NCI-H446 treated with DMSO at 0.1 percent for 48 hours (cell line): Measurements from ENCODE around the gene DISP2.

Experiments
- DNase-seq: peaks from one replicate; lab custom pipeline; 2025; lab: John Stamatoyannopoulos, UW

Gene DISP2

GRCh38 chr15:40357723-40358470, at the start of gene DISP2:
DISP2 (plus strand) TSS chr15:40358219; CDS start chr15:40358322, 103 bp downstream.
- DNase-seq: peak; percentile 63

GRCh38 chr15:40309344-40309862, 48.6 kb upstream of the DISP2 start:
- no peak for DNase-seq

DNA sequence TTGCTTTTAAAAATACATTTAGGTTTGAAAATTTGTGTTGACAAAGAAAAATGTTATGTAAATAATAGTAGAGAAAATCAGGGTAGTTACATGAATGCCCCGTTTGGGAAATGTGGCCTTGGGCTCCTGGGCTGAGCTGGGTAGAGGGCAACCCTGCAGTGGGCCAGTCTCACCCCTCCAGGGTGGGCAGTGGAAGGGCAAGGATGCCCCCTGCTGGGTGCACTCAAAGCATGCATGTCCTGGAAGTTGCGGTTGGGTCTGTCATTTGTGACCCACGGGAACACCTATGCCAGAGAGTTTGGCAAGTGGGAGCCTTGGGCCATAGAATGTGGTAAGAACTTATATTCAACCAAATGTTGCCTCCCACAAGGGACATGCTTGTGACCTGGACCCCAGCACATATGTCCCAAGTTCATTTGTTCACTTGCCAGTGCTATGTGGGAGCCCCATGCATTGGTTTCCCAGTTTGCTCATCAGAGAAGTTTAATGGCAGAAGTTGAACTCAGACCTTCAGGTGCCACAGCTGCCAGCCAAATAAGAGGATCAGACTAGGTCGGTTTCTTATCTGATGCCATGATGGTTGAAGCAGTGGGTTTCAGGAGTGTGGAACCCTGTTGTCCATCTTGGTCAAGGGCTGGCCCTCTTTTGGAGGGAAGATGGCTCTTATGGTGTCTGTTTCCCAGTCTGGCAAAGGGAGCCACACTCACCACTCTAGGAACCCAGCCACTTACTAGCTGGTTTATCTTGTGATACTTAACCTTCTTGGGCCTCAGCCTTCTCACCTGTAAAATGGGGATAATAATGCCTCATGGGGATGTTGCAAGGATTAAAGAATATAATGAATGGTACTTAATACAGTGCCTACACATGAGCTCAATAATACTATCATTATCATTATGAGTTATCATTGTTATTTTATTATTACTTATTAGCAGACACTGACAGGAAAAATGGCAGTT, 47.7 kb upstream of the DISP2 start:
- no peak for DNase-seq

GRCh38 chr15:40310993-40311392, 47.0 kb upstream of the DISP2 start:
- DNase-seq: no peak

DNA sequence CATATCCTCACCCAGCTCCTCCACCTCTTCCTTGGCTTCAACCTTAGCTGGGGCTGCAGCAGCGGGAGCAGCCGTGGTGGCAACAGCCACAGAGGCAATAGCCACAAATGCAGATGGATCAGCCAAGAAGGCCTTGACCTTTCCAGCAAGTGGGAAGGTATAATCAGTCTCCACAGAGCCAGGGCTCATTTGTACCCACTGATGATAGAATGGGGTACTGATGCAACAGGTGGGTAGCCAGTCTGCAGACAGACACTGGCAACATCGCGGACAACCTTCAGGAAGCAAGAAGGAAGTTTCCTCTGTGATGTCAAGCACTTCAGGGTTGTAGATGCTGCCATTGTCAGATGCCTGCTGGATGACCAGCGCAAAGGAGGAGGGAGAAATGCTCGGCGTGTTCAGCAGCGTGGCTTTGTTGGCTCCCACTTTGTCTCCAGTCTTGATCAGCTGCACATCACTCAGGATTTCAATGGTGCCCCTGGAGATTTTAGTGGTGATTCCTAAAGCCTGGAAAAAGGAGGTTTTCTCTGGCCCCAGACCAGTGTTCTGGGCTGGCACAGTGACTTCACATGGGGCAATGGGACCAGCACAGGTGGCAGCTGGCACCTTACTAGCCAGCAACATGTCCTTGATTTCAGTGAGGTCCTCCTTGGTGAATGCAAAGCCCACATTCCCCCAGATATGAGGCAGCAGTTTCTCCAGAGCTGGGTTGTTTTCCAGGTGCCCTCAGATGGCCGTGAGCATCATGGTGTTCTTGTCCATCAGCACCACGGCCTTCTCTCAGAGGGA, 45.5 kb upstream of the DISP2 start:
- no peak for DNase-seq

DNA sequence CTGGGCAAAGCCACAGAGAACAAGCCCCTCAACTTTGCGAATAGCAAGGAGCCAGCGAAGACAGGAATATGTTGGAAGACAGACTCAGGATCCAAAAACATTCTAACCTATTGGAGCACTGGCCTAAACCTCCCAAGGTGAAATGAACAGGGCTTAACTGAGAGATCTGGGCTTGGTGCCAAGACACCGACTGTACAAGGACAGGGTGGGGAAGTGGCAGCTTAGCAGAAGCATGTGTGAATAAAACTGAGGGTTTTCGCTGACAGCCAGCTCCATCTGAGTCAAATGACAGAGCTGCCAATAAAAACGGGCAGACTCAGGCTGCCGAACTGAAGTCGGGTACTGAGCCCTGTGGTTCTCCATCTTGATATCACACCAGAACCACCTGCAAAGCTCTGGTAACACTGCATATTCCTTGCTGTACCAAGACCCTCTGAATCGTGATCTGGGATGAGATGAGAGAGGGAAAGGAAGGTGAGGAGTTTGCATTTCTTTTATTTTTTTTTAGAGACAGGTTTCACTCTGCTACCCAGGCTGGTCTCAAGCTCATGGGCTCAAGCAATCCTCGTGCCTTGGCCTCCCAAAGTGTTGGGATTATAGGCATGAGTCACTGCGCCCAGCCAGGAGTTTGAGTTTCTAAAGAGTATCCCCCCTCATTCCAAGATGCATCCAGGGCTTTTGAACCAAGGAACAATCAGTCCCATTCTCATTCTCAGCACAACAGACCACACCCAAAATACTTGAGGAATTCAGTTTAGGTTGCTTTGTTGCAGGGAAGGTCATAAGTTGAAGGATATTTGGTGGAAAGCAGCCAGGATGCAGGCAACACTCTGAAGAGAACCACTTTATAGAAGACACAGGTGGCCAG, 44.3 kb upstream of the DISP2 start:
- peak; percentile 42 for DNase-seq

DNA sequence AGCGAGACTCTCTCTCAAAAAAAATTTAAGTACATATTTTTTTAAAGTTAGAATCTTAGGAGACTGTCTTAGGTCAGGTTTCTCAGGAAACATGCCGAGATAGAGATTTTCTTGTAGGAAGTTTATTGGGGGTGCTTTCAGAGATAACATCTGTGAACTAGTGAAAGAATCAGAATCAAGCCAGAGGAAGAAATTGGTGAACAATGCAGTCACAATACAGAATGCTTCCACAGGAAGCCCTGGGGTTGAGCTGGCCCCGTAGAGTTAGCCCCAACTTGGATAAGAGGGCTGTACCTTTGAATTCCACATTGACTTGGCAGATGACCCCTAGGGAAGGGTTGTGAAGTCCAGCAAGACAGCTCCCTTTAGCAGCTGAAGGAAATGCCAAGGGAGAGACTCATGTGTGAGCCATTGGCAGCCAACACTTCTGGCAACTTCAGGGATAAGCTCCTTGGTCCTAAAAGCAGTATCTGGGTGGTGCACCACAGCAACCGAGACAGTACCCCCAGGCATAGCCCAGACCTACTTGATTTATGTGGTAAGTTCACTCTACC, 43.2 kb upstream of the DISP2 start:
- DNase-seq: no peak

DNA sequence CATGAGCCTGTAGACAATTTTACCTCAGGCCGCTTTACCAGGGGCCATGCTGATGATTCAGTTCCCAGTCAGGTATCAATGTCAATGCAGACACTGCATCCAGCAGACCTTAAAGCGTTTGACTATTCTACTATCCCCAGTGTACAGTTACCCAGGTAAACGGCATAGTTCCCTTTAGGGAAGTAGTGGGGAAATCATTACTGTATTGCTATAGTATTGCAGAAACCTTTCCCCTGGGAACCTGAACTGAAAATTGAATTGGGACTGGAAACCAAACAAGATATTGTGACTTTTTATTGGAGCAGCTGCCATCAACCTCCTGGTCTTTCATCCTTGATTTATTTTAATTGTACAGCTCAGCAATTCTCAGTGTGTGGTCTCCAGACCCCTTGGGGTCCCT, 41.1 kb upstream of the DISP2 start:
- DNase-seq: no peak

DNA sequence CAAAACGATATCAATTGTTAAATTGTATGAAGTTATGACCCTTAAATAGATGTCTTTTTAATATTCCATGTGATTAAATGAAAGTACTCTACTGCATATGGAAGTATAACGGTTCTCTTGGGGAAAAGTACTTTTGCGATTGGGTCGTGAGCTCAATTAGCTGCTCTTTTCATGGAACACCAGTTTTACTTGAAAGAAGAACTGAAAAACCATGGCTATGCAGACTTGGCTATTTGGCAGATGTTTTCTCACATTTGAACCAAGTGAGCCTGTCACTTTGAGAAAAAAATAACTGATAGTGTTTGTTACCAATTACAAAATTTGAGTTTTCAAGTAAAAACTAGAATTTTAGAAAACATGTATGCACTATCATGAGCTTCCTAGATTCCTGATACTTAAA, 40.4 kb upstream of the DISP2 start:
- no peak for DNase-seq

DNA sequence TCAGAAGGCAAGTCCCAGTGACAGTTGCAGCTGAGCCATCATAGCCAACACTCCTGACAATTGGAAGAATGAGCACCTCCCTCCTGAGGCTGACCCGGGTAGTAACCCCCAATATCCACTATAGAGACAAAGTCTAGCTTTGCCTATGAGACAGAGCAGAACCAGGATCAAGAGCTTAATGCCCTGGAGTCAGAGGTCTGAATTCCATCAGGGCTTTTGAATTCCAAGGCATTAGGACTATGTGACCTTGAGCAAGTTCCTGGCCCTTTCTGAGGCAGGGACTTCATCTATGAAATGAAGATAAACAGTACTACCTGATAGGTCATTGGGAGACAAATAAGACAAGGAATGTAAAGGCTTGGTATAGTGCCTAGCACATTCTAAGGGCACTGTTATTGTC, 37.6 kb upstream of the DISP2 start:
- DNase-seq: no peak

GRCh38 chr15:40320931-40321371, 37.1 kb upstream of the DISP2 start:
- peak; percentile 71 for DNase-seq

- peak; percentile 56 for DNase-seq
Measured at GRCh38 chr15:40322531-40323238, 35.3 kb upstream of the DISP2 start.

DNA sequence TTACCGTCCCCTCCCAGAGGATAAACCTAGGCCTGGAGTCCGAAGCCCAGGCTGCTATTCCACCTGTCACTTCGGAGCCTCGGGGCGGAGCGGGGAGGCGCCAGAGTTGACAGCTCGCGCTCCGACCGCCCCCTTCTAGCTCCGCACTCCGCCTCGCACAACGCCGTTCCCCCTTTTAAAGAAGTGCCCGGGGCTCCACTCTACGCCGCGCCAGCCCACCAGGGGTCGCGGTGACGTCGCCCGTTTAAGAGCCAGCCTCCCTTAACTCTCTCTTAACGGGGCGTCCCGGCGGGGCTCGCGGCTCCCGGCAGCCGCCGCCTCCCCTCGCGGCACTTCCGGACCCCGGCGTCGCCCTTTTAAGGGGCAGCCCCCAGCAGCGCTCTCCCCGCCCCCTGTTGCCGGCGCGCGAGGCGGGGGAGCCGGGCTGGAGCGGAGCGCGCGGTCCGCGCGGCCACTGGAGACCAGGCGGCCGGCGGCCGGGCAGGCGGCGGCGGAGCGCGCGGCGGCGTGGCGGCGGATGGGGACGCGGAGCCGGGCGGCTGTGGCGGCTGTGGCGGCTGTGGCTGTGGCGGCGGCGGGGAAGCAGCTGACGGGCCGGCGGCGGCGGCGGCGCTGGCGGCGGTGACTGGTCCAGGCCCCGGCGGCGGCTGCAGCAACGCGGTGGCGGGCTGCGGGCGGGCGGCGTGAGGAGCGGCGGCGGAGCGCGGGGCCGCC, 34.6 kb upstream of the DISP2 start, which contains the start of gene INAFM2:
INAFM2 (plus strand) TSS at position 454 of the 714 bp plus-strand sequence. CDS start 364 bp downstream, outside the sequence.
- peak; percentile 82 for DNase-seq

- DNase-seq: no peak
Measured at GRCh38 chr15:40323953-40324937, 33.8 kb upstream of the DISP2 start.

DNA sequence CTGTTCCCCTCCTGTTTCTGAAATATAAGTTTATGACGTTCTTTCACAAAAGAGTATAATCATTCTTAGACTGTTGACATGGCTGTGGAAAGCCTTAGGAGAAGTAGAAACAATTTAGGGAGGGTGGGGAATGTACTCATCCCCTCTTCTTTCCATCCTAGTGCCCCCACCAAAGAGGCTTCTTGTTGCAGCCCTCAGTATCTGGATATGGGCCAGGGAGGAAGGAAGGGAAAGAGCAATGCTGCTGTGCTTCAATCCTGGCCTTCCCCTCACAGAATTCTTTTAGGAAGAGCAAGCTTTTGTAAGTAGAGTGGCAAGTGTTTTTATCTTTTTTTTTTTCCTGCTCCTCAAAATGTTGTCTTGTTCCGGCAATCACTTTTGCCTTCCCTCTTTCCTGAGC, 32.8 kb upstream of the DISP2 start:
- DNase-seq: no peak

- DNase-seq: no peak
Measured at GRCh38 chr15:40325700-40326099, 32.3 kb upstream of the DISP2 start.

DNA sequence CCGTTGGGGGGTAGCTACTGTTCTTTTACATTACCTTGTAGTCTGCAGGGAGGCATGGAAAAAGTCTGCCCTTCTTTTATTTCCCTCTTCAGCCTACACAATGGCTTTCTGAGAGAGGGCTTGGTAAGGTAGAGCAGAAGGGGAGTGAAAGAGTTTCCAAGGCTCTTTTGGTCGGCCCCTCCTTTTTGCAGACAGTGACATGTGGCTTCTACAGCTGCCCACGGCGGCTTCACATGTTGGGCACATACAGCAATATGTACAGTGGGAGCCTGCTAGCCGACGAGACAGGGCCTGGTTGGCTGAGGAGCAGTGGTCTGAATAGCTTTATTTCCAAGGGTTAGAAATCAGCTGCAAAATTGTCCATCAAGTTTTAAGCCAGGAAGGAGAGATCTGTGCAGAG, 30.6 kb upstream of the DISP2 start:
- DNase-seq: no peak

DNA sequence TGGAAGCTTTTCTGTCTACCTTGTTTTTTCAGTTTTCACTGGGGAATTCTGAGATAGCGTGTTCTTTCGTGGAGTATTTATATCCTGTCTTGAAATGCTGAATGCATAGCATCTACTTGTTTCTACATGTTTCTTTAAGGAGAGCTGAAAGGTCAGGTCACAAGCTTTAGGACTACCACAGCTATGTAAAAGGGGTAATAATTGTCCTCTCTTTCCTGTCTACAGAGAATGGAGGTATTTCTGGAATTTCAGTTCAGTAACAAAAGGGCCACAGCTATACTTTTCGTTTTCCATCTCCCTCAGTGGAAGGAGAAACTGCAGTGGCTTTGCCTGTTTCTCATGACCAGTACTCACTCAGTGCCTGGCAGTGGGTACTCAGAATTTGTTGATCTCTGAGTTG, 29.8 kb upstream of the DISP2 start:
- no peak for DNase-seq
